Stimulated activated CD8-positive, alpha-beta memory T cell treated with anti-CD3 and anti-CD28 coated beads, Interleukin-7, amount 100 ng/mL, for 24 hours (primary cell): Measurements from ENCODE around the gene PLAAT4.

ENCODE experiments used
- DNase-seq: peaks from one replicate; pipeline ENCODE4 v3.0.0-alpha.2; 2020; ENCODE audit warnings: low read depth

The PLAAT4 gene, protein sequence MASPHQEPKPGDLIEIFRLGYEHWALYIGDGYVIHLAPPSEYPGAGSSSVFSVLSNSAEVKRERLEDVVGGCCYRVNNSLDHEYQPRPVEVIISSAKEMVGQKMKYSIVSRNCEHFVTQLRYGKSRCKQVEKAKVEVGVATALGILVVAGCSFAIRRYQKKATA

GRCh38 chr11:63536669-63537292 lies at the start of gene PLAAT4:
PLAAT4 (plus strand) TSS chr11:63536808; CDS start chr11:63536869, 61 bp downstream.
- no peak for DNase-seq

DNA sequence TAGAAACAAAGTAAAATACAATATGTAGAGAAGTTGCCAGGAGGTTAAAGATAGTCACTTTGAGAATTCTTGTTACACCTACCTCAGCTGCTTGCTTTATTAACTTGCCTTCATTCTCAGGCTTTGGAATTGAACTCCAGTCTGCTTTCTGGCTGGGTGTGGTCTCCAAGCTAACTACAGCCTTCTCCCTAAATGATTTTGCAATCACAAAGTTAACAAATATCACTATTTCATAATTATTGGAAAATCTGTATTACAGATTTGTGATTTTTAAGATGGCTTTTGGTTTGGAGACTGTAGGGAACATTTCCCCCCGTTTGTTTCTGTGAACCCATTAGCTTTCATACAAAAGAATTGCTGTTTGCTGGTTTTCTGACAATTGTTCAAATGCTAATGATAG lies 47.8 kb upstream of the PLAAT4 start:
- DNase-seq = no peak

DNA sequence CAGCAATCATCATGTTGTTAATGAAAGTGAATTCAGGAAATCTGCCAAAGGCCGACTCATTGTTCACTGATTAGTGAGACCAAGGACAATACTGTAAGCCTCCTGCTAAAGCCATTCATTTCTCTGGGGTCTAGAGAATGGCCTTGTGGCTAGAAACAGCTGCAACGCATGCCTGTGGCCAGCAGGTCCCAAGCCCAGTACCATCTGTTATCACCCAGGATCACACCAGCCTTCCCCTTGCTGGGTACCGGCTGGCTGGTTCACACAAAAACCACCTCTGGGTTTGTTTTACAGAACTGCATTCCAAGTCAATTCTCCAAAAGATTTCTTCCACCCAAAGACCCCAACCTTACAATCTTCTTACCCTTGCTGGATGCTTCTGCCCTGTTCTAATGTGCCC lies 46.7 kb upstream of the PLAAT4 start:
- no peak for DNase-seq

DNA sequence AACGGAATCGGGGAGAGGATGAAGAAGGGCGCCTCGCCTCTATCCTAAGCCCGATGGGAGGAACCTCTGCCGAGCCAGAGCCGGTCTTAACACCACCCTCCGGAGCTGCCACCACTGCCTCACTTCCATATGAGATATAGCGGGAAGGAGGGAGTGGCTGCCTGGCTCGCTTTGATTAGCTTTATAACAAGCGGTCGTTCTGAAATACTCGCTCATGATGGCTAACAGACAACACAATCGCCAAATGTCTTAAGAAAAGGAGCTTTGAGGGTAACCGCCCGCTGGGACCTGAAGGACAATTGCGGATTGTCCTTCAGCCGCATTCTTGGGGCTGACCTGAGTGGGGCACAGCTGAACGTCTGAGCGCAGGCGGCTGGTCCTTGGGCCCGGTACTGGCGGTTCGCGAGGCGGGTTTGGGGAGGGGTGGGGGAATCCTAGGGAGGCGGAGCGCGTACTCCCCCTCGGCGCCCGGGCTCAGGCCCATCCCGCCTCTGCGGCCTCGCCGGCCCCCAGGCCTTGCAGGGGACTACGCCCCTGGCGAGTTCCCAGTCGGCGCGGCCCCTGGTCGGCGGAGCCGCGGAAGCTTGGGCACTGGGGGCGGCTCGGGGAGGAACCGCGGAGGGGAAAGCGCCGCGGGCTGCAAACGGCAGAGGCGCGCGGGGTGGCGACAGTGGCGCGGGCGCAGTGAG lies 45.9 kb upstream of the PLAAT4 start, which contains the start of gene PLAAT5:
TSS of gene PLAAT5 (minus strand) at position 617 of the 689 bp plus-strand sequence. CDS start at position 484, 133 bp downstream.
- DNase-seq = no peak

- DNase-seq = no peak
Observed at GRCh38 chr11:63491240-63491587, 45.4 kb upstream of the PLAAT4 start.

GRCh38 chr11:63491636-63492372 lies 44.8 kb upstream of the PLAAT4 start:
- DNase-seq = no peak

GRCh38 chr11:63492441-63492840 lies 44.2 kb upstream of the PLAAT4 start:
- DNase-seq = no peak

DNA sequence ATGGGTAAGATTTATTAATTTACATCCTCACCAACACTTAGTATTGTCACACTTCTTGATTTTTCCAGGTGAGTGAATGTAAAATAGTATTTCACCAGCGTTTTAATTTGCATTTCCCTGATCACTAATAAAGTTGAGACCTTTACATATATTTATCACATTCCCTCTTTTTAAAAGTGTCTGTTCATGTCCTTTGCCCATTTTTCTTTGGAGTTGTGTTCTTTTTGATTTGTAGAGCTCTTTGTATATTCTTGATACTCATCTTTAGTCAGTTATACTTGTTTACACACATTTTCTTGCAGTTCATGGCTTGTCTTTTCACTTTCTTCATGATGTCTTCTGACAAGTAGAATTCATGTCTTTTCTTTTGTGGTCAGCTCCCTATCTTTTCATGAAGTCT lies 43.5 kb upstream of the PLAAT4 start:
- no peak for DNase-seq

- no peak for DNase-seq
Observed at GRCh38 chr11:63494975-63495374, 41.6 kb upstream of the PLAAT4 start.

- no peak for DNase-seq
Observed at GRCh38 chr11:63499874-63500273, 36.7 kb upstream of the PLAAT4 start.

DNA sequence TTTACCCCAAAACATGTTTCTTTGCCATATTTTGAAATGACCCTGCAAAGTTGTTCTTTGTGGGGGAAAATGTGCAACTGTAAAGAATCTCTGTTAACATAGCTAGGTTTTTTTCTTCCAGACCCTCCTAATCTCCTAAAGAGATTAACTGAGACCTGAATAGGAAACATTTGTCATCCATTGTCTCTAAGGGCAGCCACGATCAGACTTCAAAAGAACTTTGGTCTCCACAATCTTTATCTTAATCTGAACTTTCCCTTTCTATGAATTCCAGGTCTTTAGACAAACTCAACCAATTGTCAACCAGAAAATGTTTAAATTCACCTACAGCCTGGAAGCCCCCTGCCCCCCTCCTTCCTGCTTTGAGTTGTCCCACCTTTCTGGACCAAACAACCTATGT lies 35.4 kb upstream of the PLAAT4 start:
- no peak for DNase-seq

- no peak for DNase-seq
Observed at GRCh38 chr11:63502252-63502820, 34.3 kb upstream of the PLAAT4 start.

DNA sequence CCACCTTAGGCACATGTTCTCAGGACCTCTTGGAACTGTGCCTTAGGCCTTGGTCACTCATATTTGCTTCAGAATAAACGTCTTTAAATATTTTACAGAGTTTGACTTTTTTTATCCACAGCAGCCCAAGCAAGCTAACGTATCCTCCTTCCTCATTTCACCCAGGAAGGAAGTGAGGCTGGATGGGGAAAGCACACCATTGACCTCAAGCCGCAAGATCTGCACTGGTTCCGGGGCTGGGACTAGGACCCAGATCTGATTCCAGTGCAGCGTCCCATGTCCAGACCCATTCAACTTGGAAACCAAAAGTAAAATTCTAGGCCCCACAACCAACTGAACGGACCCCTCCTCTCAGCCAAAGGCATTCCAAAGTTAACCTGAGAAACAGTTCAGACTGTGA lies 33.1 kb upstream of the PLAAT4 start:
- DNase-seq = no peak

GRCh38 chr11:63504054-63504453 lies 32.6 kb upstream of the PLAAT4 start:
- no peak for DNase-seq

GRCh38 chr11:63504933-63505586 lies 31.5 kb upstream of the PLAAT4 start:
- DNase-seq = no peak

GRCh38 chr11:63505857-63506528 lies 30.6 kb upstream of the PLAAT4 start, which contains the start of gene LGALS12:
LGALS12 (plus strand) TSS chr11:63506084; CDS start chr11:63506459, 375 bp downstream.
- no peak for DNase-seq

- no peak for DNase-seq
Observed at GRCh38 chr11:63506876-63507275, 29.7 kb upstream of the PLAAT4 start.

GRCh38 chr11:63507511-63507910 lies 29.1 kb upstream of the PLAAT4 start:
- no peak for DNase-seq

DNA sequence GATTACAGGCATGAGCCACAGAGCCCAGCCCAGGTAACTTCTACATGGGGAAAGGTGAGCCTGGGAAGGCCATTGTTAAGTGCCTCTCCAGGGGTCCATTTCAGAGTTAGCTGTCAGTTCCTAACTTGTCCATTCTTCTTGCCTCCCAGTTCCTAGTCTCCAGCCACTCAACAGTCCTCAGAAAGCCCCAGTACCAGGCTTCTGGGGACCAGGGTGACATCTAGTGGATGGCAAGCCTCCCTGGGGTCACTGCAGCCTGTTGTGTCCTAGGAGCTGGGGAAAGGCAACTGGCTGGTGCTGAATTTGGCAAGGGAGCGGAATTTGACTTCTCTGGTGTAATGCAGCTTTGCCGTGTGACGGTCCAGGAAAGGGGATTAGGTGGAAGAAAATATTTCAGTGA lies 28.6 kb upstream of the PLAAT4 start:
- no peak for DNase-seq

DNA sequence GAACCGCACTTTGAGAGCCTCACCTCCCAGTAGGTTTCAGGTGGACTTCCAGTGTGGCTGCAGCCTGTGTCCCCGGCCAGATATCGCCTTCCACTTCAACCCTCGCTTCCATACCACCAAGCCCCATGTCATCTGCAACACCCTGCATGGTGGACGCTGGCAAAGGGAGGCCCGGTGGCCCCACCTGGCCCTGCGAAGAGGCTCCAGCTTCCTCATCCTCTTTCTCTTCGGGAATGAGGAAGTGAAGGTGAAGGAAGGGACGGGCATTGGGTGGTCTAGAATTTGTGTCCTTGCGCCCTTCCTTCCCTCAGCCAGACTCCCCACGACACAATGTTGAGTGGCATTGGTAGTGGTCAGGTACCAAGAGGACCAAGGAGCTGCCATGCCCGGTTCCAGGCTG lies 27.9 kb upstream of the PLAAT4 start:
- DNase-seq = no peak

DNA sequence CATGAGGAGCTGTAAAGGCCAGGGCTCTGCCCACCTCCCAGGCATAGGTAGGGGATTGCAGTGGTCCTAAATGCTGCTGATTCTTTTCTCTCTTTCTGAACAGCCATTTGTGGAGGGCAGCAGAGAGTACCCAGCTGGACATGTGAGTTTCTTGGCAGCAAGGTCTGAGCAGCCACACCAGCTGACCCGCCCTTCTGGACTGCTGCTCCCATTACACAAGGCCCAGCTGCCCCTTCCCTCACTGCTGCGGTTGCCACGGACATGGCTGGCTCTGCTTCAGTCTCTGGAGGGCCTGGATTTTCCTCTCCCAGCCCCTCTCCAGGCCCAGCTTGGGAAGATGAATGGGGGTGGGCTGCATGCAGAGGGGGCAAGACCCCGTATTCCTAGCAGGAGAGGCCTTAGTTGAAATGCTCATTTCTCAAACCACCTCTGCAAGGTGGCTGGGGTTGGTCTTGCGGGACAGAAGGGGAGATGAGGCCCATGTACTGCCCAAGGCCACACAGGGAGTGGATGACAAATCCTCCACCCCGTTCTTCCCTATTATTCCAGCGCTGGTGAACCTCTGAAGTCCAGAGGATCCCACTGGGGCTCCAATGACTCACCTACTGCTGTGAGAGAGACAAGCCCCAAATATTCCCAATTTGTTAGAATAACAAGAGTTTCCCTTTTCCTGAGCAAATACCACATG lies 26.1 kb upstream of the PLAAT4 start:
- no peak for DNase-seq
